NCI-H460 (cell line): Measurements from ENCODE around the gene SFXN5. TPM values are rescaled to one million over a fixed set of nuclear protein-coding genes. Genes with fewer than 3 reads are reported as not detected.

ENCODE experiments used
- DNase-seq: peaks from one replicate; pipeline ENCODE4 v3.0.0-alpha.2; 2016; ENCODE audit warnings: low read depth; ENCODE audit errors: extremely low read depth
- total RNA-seq: library from RNA; depleted of rRNA; stranded (reverse); fragments of >200 nt; shearing (Covaris generic); gene quantifications from 2 replicates; pipeline ENCODE4 v1.2.3, GENCODE V29; 2014

Gene SFXN5
- total RNA-seq, 1 experiment from 2014 or later = 13.4 TPM

DNA sequence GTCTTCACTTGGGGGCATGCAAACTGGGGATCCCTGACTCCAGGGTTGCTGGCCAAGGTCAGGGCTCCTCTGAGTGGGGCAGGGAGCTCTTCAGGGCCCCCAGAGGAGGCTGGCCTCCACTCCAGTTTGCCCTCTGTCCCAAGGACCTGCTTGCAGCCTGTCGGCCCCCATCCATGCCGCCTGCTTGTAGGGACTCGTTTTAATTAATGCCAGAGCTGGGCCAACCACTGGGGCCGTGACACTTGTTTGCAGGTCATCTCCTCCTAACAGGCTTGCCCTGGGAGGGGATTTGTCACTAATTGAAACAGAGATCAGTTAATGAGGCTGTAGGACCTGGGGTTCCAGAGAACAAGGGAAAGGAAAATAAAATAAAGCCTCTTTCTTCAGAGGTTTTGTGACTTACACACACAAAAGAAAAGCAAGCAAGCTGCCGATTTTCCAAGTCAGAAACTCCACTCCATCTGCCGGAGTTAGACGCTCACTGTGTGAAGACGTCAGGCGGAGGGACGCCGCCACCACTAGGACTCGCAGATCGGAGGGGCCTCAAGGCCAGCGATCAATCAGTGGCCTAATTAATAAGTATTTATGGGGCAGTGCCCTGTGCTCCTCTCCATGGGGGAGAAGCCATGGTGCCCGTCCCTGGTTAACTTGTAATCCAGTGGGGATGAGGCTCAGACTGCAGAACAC, 75.9 kb downstream of the SFXN5 start:
- no peak for DNase-seq

GRCh38 chr2:72994991-72995380, 76.5 kb downstream of the SFXN5 start:
- DNase-seq = no peak

- DNase-seq = no peak
Measured at GRCh38 chr2:72994282-72994990, 77.1 kb downstream of the SFXN5 start.

DNA sequence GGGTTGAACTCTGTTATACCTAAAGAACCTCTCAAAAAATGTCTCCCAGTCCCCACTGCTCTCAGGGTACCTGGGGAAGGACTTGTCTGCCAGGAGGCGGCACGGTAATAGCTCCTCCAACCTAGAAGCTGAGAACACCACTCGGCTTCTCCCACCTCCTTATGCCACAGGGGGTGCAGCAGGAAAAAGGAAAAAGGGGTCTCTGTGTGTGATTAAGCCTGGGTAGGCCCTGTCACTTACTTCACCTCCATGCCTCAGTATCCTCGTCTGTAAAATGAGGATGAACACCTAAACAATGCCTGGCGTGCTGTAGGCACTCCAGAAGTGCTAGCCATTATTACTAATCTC, 77.6 kb downstream of the SFXN5 start:
- DNase-seq = no peak

- peak; percentile 52 for DNase-seq
Measured at GRCh38 chr2:72993147-72993932, 78.2 kb downstream of the SFXN5 start.

DNA sequence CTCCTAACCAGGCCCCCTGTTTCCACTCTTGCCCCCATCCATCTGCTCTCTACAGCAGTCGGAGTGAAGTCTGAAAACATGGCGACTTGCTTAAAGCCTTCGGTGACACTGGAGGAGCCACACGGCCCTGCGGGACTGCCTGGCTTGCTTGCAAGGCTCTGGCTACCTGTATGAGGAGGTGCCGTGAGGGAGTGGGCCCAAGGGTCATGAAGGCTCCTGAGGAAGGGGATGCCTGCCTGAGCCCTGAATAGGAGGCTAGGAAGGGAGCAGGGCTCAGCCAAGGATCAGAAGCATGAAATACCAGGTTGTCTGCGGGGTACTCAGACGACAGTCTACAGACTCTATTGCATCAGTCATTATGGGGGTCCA, 78.8 kb downstream of the SFXN5 start:
- no peak for DNase-seq

DNA sequence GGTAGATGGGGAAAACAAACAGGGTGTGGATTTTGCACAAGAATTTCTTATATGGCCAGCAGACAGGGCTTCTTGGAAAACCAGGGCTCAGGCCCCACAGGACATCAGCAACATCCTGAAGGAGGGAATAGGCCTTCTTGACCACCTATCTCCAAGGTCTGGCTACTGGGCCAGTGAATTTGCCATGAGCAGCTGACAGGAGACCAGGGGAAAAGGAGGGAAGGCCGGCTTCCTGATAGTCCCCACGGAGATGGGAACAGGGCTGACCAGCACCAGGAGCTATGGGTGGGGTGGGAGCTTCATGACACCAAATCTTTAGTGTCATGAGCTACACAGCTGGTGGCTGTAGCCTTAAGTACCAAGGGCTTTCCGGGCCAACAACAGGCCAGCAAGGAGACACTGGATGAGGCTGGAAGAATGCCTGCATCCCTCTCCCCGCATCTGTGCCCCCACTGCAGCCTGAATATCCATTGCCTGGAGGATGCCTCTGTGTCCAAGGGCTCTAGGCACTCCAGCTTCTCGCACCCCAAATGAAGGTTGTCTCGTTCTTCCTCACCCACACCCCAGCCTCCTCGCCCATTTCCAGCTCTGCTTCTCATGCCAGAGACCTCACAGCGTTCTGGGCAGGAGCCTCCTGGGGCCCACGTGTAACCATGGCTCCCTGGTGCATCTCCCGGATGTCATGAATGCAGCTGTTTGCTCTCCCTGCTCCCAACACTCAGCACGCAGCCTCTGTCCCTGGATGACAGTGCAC, 79.4 kb downstream of the SFXN5 start:
- no peak for DNase-seq

GRCh38 chr2:72991439-72991725, 80.1 kb downstream of the SFXN5 start:
- DNase-seq = no peak

- no peak for DNase-seq
Measured at GRCh38 chr2:72990695-72991438, 80.6 kb downstream of the SFXN5 start.

- no peak for DNase-seq
Measured at GRCh38 chr2:72989770-72990556, 81.5 kb downstream of the SFXN5 start.

DNA sequence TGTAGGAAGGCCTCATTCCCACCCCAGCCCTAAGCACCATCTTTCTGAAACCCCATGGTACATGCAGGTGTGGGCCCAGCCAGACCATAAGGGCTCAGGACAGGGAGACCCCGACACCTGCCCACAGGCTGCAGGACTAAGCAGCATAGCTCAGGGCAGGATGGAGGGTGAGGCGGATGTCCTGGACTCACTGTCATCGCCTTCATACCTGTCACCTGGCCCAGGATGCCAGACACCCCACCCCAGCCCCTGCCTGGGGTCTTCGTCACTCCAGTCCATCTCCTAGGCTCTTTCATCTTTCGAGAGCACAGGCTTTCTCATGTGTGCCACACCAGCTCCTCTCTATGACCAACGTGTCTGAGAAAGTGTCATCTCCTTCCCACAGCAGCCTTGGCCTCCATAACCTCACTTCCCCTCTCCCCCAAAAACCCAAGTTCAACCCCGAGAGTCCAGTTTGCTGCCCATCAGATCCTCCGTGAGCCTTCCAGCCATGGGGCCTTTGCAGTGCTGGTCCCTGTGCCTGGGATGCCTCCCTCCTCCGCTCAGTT, 82.7 kb downstream of the SFXN5 start:
- no peak for DNase-seq

DNA sequence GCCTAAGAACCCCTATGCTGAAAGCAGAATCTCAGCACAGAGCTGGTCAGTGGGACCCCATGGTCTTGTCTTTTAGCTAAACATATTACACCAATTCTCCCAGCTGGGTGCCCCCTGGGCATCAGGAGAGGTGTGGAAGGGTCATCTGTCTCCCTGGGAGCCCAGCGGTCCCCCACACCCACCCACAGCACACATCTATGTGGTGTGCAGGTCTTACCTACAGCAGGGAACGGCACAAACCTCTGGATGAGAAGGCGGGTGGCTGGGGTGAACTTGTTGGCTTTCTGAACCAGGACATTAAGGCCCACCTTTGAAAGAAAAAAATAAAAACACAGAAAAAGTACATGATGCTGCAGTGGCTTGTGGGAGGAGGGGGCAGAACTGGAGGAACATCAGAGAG, 83.5 kb downstream of the SFXN5 start:
- DNase-seq = no peak

GRCh38 chr2:72985891-72986683, 85.4 kb downstream of the SFXN5 start:
- DNase-seq = no peak

GRCh38 chr2:72985136-72985535, 86.4 kb downstream of the SFXN5 start:
- DNase-seq = no peak

DNA sequence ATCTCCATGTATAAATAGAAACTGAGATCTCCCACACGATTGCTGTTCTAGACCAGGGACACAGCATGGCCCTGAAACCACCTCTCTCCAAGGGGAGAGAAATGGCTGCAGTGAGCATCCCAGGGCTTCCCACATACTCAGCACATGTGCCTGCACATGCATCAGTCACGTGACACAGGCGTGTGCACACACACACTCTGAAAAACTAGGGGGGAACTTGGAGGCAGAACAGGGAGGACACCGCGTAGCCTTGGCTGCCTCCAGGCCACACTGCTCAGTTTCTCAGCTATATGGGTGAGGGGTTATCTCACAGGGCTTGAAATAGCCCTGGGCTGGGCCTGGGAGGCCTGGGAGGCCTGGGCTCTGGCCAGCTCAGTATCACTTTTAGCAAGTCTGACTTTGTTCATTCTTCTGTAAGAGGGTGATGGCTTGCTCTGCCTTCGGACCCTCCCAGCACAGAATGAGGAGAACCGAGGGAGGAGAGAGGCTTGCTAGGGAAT, 87.3 kb downstream of the SFXN5 start:
- no peak for DNase-seq

DNA sequence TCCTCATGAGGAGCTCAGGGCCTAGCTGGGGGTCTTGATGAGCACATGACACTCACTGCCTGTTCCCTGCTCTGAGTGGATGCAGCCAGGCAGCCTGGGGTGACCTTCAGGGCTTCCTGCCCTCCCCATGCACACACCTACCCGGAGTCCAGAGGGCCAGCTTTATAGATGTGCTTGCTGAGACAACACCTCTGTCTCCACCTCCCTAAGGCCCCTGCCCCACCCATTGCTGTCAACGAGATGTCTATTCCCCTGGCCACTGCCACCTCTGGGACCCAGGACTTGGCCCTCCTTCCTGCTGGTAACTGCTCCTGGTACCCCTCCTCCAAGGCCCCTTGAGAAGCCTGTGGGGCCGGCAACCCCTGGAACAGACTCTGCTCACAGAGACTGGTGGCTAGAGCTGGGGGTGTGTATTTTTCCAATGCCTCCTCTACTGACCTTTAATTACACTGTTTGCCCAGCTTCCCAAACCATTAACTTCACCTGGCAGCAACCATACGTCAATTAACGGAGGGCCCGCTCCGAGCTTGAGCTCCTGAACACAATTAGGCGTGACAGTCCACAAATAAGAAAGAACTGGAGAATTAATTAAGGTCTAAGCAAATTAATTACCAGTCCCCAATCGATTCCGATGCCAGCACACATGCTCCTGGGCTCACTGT, 87.9 kb downstream of the SFXN5 start:
- DNase-seq = no peak

- DNase-seq = no peak
Measured at GRCh38 chr2:72982781-72983499, 88.6 kb downstream of the SFXN5 start.
